Gastroesophageal sphincter (tissue), 4 donors: ENCODE results near the gene RANBP9. TPM values are rescaled to one million over a fixed set of nuclear protein-coding genes. Genes with fewer than 3 reads are reported as not detected.

Source experiments
- ATAC-seq: fragments of 150-250 bp; one replicate; pipeline ENCODE4 v1.9.1; 2016; ENCODE audit warnings: mild to moderate bottlenecking, moderate library complexity
- H3K27ac ChIP-seq, 4 donors: fragments of 200-600 bp; sonication (generic) in 3 of 4; 1 replicate in 3 of 4; 2 replicates in 1 of 4; pipeline ENCODE4 v1.5.1; 2016 to 2019
- H3K27me3 ChIP-seq: fragments of 200-600 bp; sonication (generic); one replicate; pipeline ENCODE4 v1.5.1; 2019
- H3K36me3 ChIP-seq, 2 donors: fragments of 200-600 bp; sonication (generic); one replicate each; pipeline ENCODE4 v1.5.1; 2019; ENCODE audit warnings: control low read depth in 1 of 2
- H3K4me1 ChIP-seq, 3 donors: fragments of 200-600 bp; sonication (generic); 1 replicate in 2 of 3; 2 replicates in 1 of 3; pipeline ENCODE4 v1.5.1; 2016 to 2019; ENCODE audit warnings: control low read depth in 2 of 3
- H3K4me3 ChIP-seq, 2 donors: fragments of 200-600 bp; sonication (generic); one replicate each; pipeline ENCODE4 v1.5.1; 2019; ENCODE audit warnings: mild to moderate bottlenecking in 1 of 2, moderate library complexity in 1 of 2
- H3K9me3 ChIP-seq, 3 donors: fragments of 200-600 bp; sonication (generic); one replicate each; pipeline ENCODE4 v1.5.1; 2017 to 2019; ENCODE audit warnings: control low read depth in 2 of 3
- EP300 ChIP-seq: sonication (generic); formaldehyde crosslinking; IDR thresholded peaks from one replicate; pipeline ENCODE4 v1.6.1; 2017; ENCODE audit warnings: antibody characterized with exemption, mild to moderate bottlenecking
- POLR2A ChIP-seq, 2 donors: fragments of 450-650 bp; IDR thresholded peaks; one replicate each; pipeline ENCODE4 v1.6.1; 2017; ENCODE audit warnings: antibody characterized with exemption in 2 of 2, mild to moderate bottlenecking in 2 of 2, moderate library complexity in 1 of 2
- POLR2AphosphoS5 ChIP-seq: sonication (generic); formaldehyde crosslinking; IDR thresholded peaks from one replicate; pipeline ENCODE4 v1.6.1; 2017; ENCODE audit warnings: antibody characterized with exemption
- WGBS, 2 donors: methylation state at CpG; one replicate each; pipeline ENCODE4 v1.1.5; 2018; ENCODE audit warnings: low coverage in 1 of 2; 5-methylcytosine and 5-hydroxymethylcytosine counted together
- total RNA-seq, 4 donors: library from RNA; depleted of rRNA; stranded (reverse); fragments of >200 nt; gene quantifications; one replicate each; pipeline ENCODE4 v1.1.0, GENCODE V29; 2016
- TF ChIP-seq, protein P1 (sequence below), 4 experiments: fragments of 200-600 bp in 2 of 4; fragments of 450-650 bp in 2 of 4; sonication (generic) in 1 of 4; IDR thresholded peaks; one replicate each; pipeline ENCODE4 v1.5.1; 2017 to 2019; ENCODE audit warnings: antibody characterized with exemption in 4 of 4, mild to moderate bottlenecking in 2 of 4, moderate library complexity in 2 of 4

The RANBP9 gene
- total RNA-seq, 4 donors from 2014 or later = 39.1 to 59.9 (median 52.1) TPM

DNA sequence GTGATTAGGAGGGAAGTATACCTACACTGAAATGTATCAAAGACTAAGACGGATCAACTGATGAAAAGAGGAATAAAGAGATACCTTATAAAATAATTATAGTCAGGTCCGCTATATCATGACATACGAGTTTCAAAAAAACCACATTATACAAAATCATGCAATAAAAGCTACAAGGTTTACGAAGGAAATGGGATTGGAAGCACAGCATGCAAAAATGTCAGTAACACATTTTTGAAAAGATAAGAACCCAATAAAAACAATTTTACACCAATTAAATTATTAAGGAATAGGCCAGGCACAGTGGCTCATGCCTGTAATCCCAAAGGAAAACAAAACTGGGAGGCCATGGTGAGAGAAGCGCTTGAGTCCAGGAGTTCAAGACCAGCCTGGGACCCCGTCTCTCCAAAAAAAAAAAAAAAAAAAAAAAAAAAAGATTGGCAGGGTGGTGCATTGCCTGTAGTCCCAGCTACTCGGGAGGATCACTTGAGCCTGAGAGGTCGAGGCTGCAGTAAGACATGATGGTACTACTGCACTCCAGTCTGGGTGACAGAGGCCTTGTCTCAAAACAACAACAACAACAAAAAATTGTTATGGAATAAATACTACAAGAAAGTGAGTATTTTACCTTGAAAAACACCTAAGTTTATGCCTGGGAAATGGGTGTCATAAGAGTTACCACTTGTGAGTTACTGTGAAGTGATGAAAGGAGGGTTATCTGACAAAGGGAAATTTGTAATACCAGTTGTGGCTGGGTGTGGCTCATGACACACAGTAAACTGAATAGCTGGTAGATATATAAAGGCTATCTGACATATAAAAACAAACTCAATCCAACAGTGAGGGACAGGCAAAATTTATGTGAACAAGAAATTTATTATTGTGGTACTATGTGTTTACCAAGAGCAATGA lies 45.2 kb downstream of the RANBP9 start:
- no peak for ATAC-seq
- WGBS, 2 donors = 83 to 91% methylated on average over 6 to 7 of the region's 8 CpGs
- Histone ChIP-seq H3K27me3 (no peaks in the 10 kb centered on the region), H3K36me3 (no peaks in the 10 kb centered on the region), H3K4me3 (no peak overlapping the region), H3K27ac (no peak overlapping the region), H3K4me1 (peaks cover 0 to 35% (median 0%) of the 10 kb centered on the region in 3 donors), H3K9me3 (no peaks in the 10 kb centered on the region)
- TF ChIP-seq POLR2AphosphoS5 (no peak), POLR2A (IDR thresholded peaks at IDR 0.05) (no peak), EP300 (no peak)
- TF ChIP-seq, protein P1, sequence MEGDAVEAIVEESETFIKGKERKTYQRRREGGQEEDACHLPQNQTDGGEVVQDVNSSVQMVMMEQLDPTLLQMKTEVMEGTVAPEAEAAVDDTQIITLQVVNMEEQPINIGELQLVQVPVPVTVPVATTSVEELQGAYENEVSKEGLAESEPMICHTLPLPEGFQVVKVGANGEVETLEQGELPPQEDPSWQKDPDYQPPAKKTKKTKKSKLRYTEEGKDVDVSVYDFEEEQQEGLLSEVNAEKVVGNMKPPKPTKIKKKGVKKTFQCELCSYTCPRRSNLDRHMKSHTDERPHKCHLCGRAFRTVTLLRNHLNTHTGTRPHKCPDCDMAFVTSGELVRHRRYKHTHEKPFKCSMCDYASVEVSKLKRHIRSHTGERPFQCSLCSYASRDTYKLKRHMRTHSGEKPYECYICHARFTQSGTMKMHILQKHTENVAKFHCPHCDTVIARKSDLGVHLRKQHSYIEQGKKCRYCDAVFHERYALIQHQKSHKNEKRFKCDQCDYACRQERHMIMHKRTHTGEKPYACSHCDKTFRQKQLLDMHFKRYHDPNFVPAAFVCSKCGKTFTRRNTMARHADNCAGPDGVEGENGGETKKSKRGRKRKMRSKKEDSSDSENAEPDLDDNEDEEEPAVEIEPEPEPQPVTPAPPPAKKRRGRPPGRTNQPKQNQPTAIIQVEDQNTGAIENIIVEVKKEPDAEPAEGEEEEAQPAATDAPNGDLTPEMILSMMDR (IDR thresholded peaks at IDR 0.05) = no peak

DNA sequence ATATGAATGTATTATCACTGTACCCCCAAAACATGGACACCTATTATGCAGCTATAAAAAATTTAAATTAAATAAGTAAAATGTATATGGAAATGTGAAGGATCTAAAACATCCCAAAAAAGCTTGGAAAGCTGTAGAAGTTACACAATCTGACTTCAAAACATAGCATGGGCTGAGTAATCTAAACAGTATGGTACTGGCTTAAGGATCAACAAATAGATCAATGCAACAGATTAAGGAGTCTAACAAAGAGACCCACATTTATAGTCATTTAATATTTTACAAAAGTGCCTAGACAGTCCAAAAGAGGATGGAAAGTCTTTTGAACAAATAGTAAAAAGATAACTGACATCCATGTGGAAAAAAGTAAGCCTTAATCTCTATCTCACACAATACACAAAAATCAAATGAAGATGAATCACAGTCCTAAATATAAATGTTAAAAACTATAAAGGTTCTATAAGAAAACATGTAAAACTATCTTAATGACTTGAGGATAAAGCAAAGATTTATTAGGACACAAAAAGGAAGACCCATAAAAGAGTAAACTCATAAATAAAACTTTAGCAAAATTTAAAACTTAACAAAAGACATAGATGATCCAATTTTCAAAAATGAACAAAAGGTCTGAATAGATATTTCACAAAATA lies 46.8 kb downstream of the RANBP9 start:
- H3K27me3 ChIP-seq = no peaks in the 10 kb centered on the region
- H3K4me3 ChIP-seq = no peak overlapping the region
- no peaks in the 10 kb centered on the region for H3K36me3 ChIP-seq
- TF ChIP-seq, protein P1 (IDR thresholded peaks at IDR 0.05) = no peak
- TF ChIP-seq POLR2AphosphoS5 = no peak
- TF ChIP-seq EP300 = no peak
- no peak for TF ChIP-seq POLR2A (IDR thresholded peaks at IDR 0.05)
- H3K4me1 ChIP-seq = peaks cover 0 to 44% (median 0%) of the 10 kb centered on the region in 3 donors
- no peak for ATAC-seq
- H3K9me3 ChIP-seq = no peaks in the 10 kb centered on the region
- H3K27ac ChIP-seq = no peak overlapping the region

DNA sequence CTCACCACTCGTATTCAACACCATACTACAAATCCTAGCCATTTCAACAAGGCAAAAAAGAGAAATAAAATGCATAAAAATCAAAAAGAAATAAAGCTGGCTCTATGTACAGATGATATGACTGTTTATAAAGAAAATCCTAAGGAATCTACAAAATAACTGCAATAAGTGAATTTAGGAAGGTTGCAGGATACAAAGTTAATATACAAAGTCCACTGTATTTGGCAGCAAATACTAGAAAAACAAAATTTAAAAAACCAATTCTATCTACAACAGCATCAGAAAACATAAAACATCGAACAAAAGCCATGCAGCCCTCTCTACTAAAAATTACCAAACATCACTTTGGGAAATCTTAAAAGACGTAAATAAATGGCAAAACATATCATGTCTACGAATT lies 47.6 kb downstream of the RANBP9 start:
- no peaks in the 10 kb centered on the region for H3K27me3 ChIP-seq
- H3K4me1 ChIP-seq = peaks cover 0 to 53% (median 0%) of the 10 kb centered on the region in 3 donors
- no peak for TF ChIP-seq POLR2A (IDR thresholded peaks at IDR 0.05)
- TF ChIP-seq, protein P1 (IDR thresholded peaks at IDR 0.05) = no peak
- TF ChIP-seq EP300 = no peak
- TF ChIP-seq POLR2AphosphoS5 = no peak
- H3K27ac ChIP-seq = no peak overlapping the region
- no peak for ATAC-seq
- H3K9me3 ChIP-seq = no peaks in the 10 kb centered on the region
- 89 to 96% methylated on average over 3 to 4 of the region's 4 CpGs for WGBS, 2 donors
- no peaks in the 10 kb centered on the region for H3K36me3 ChIP-seq
- H3K4me3 ChIP-seq = no peak overlapping the region

DNA sequence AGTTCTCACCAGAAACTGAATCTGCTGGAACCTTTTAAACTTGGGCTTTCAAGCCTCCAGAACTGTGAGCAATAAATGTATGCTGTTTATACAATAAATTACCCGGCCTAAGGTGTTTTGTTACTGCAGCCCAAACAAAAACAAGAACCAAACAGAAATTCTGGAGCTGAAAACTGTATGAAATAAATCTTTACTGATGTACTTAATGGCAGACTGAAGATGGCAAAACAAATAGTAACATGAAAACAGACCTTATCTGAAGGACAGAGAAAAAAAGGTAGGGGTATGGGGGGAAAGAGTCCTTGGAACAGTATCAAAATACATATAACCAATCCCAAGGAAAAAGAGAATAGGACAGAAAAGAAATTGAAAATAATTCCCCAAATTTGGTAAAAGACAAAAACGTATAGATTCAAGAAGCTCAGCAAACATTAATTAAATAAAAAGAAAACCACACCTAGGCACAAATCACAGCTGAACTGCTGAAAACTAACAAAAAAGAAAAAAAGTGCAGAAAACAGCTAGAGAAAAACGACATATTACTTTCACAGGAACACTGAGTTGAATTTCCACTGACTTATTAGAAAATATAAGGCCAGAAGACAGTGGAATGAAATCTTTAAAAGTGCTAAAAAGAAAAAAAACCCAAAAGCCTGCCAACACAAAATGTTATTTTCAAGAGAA lies 48.8 kb downstream of the RANBP9 start:
- no peak for TF ChIP-seq POLR2AphosphoS5
- TF ChIP-seq, protein P1 (IDR thresholded peaks at IDR 0.05) = no peak
- TF ChIP-seq POLR2A (IDR thresholded peaks at IDR 0.05) = no peak
- TF ChIP-seq EP300 = no peak
- Histone ChIP-seq H3K27ac (no peak overlapping the region), H3K27me3 (no peaks in the 10 kb centered on the region), H3K4me3 (no peak overlapping the region), H3K36me3 (no peaks in the 10 kb centered on the region), H3K9me3 (no peaks in the 10 kb centered on the region), H3K4me1 (peaks cover 0 to 60% (median 0%) of the 10 kb centered on the region in 3 donors)
- WGBS, 2 donors = 72 to 82% methylated on average over 3 of the region's 3 CpGs
- no peak for ATAC-seq
